Mesenchymal stem cell (in vitro differentiated cells and primary cell): ENCODE measurements around the gene MRPS2.

Source experiments
- DNase-seq: peaks from one replicate; pipeline ENCODE4 v3.0.0-alpha.2; 2013
- H2AFZ ChIP-seq: one replicate; pipeline ENCODE4 v1.6.1; 2013; ENCODE audit warnings: low read depth, mild to moderate bottlenecking, control low read depth, inconsistent platforms, low read length, moderate library complexity
- H2AK5ac ChIP-seq: 2 replicates; pipeline ENCODE4 v1.6.1; 2013; ENCODE audit warnings: low read length, moderate library complexity, mild to moderate bottlenecking, inconsistent platforms; ENCODE audit not compliant: severe bottlenecking
- H2BK120ac ChIP-seq: one replicate; pipeline ENCODE4 v1.6.1; 2013; ENCODE audit warnings: low read depth, mild to moderate bottlenecking, inconsistent platforms, low read length, moderate library complexity
- H2BK12ac ChIP-seq, 2 experiments: one replicate each; pipeline ENCODE4 v1.6.1; 2013; ENCODE audit warnings: inconsistent platforms in 2 of 2, low read length in 2 of 2, mild to moderate bottlenecking in 2 of 2, moderate library complexity in 2 of 2, control low read depth in 1 of 2
- H2BK15ac ChIP-seq: one replicate; pipeline ENCODE4 v1.6.1; 2013; ENCODE audit warnings: mild to moderate bottlenecking, low read depth, inconsistent platforms; ENCODE audit not compliant: poor library complexity, severe bottlenecking
- H2BK5ac ChIP-seq: 2 replicates; pipeline ENCODE4 v1.6.1; 2013; ENCODE audit warnings: low read depth, mild to moderate bottlenecking, low read length, control low read depth, inconsistent platforms; ENCODE audit not compliant: poor library complexity, severe bottlenecking
- H3K14ac ChIP-seq, 2 experiments: one replicate each; pipeline ENCODE4 v1.6.1; 2013; ENCODE audit warnings: inconsistent platforms in 2 of 2, low read length in 2 of 2, control low read depth in 1 of 2, mild to moderate bottlenecking in 1 of 2, moderate library complexity in 1 of 2
- H3K18ac ChIP-seq, 2 experiments: one replicate each; pipeline ENCODE4 v1.6.1; 2013; ENCODE audit warnings: inconsistent platforms in 2 of 2, low read length in 2 of 2, control low read depth in 1 of 2, low read depth in 1 of 2, mild to moderate bottlenecking in 1 of 2
- H3K23ac ChIP-seq, 2 experiments: one replicate each; pipeline ENCODE4 v1.6.1; 2013; ENCODE audit warnings: inconsistent platforms in 2 of 2, low read length in 2 of 2, mild to moderate bottlenecking in 2 of 2, moderate library complexity in 2 of 2, control low read depth in 1 of 2
- H3K27ac ChIP-seq: 2 replicates; pipeline ENCODE4 v1.5.1; 2013; ENCODE audit warnings: mild to moderate bottlenecking, moderate library complexity, low read length, control low read depth, inconsistent platforms; ENCODE audit not compliant: poor library complexity, severe bottlenecking
- H3K27me3 ChIP-seq, 2 experiments: 2 replicates each; pipeline versions ENCODE4 v1.6.1 to v1.7.0; 2013; ENCODE audit warnings: low read length in 2 of 2, mild to moderate bottlenecking in 2 of 2, moderate library complexity in 2 of 2, control low read depth in 1 of 2, inconsistent platforms in 1 of 2; ENCODE audit not compliant: control insufficient read depth in 1 of 2, insufficient read depth in 1 of 2
- H3K36me3 ChIP-seq, 2 experiments: 2 replicates each; pipeline versions ENCODE4 v1.6.1 to v1.7.0; 2013; ENCODE audit warnings: low read length in 2 of 2, control low read depth in 1 of 2, inconsistent platforms in 1 of 2, low read depth in 1 of 2, mild to moderate bottlenecking in 1 of 2; ENCODE audit not compliant: insufficient read depth in 2 of 2, control insufficient read depth in 1 of 2
- H3K4ac ChIP-seq, 2 experiments: one replicate each; pipeline ENCODE4 v1.6.1; 2013; ENCODE audit warnings: inconsistent platforms in 2 of 2, low read length in 2 of 2, mild to moderate bottlenecking in 2 of 2, moderate library complexity in 2 of 2, control low read depth in 1 of 2, low read depth in 1 of 2
- H3K4me1 ChIP-seq: 2 replicates; pipeline ENCODE4 v1.6.1; 2013; ENCODE audit warnings: low read depth, low read length, control low read depth; ENCODE audit not compliant: control insufficient read depth, insufficient read depth
- H3K4me2 ChIP-seq: 2 replicates; pipeline ENCODE4 v1.6.1; 2013; ENCODE audit warnings: low read length, mild to moderate bottlenecking, inconsistent platforms; ENCODE audit not compliant: poor library complexity, severe bottlenecking
- H3K4me3 ChIP-seq, 2 experiments: 2 replicates each; pipeline versions ENCODE4 v1.5.1 to v1.7.0; 2013; ENCODE audit warnings: low read length in 2 of 2, mild to moderate bottlenecking in 2 of 2, control low read depth in 1 of 2, low read depth in 1 of 2; ENCODE audit not compliant: insufficient read depth in 1 of 2
- H3K79me1 ChIP-seq: replicated peaks from 2 replicates; pipeline ENCODE4 v1.6.1; 2013; ENCODE audit warnings: mild to moderate bottlenecking, control low read depth, low read length, inconsistent platforms; ENCODE audit not compliant: poor library complexity, severe bottlenecking
- H3K9ac ChIP-seq: 2 replicates; pipeline ENCODE4 v1.7.0; 2013; ENCODE audit warnings: mild to moderate bottlenecking, low read length, moderate library complexity
- H3K9me3 ChIP-seq: 2 replicates; pipeline ENCODE4 v1.7.0; 2013; ENCODE audit warnings: mild to moderate bottlenecking, low read length; ENCODE audit not compliant: control insufficient read depth
- H4K8ac ChIP-seq: one replicate; pipeline ENCODE4 v1.6.1; 2013; ENCODE audit warnings: inconsistent platforms, mild to moderate bottlenecking, low read length, moderate library complexity
- H4K91ac ChIP-seq: one replicate; pipeline ENCODE4 v1.6.1; 2013; ENCODE audit warnings: mild to moderate bottlenecking, low read length, inconsistent platforms
- WGBS: methylation state at CpG from one replicate; pipeline ENCODE4 v1.1.7; 2013; ENCODE audit warnings: mixed read lengths; 5-methylcytosine and 5-hydroxymethylcytosine counted together

MRPS2 gene

GRCh38 chr9:135550344-135550918 is 49.9 kb downstream of the MRPS2 start:
- H3K14ac ChIP-seq = no peak overlapping the region
- H3K79me1 ChIP-seq = no peaks in the 10 kb centered on the region
- no peak overlapping the region for H3K23ac ChIP-seq
- no peaks in the 10 kb centered on the region for H3K4me1 ChIP-seq
- H2BK120ac ChIP-seq = no peak overlapping the region
- no peak overlapping the region for H3K9ac ChIP-seq
- H3K4ac ChIP-seq = no peak overlapping the region
- H3K18ac ChIP-seq = no peak overlapping the region
- H3K36me3 ChIP-seq = no peaks in the 10 kb centered on the region
- no peak overlapping the region for H2BK12ac ChIP-seq
- H3K27ac ChIP-seq = no peak overlapping the region
- no peak overlapping the region for H4K91ac ChIP-seq
- H3K9me3 ChIP-seq = no peaks in the 10 kb centered on the region
- H2BK15ac ChIP-seq = no peak overlapping the region
- WGBS = 85% methylated on average over 16 of the region's 17 CpGs
- H2AK5ac ChIP-seq = no peak overlapping the region
- no peak overlapping the region for H2AFZ ChIP-seq
- H3K4me2 ChIP-seq = no peak overlapping the region
- H4K8ac ChIP-seq = no peak overlapping the region
- H3K4me3 ChIP-seq = no peak overlapping the region
- no peak for DNase-seq
- no peak overlapping the region for H2BK5ac ChIP-seq
- H3K27me3 ChIP-seq = peaks cover 0 to 25% of the 10 kb centered on the region in 2 experiments

GRCh38 chr9:135551031-135551430 is 50.5 kb downstream of the MRPS2 start:
- Histone ChIP-seq H3K4me1 (no peaks in the 10 kb centered on the region), H2AK5ac (no peak overlapping the region), H2BK15ac (no peak overlapping the region), H3K4ac (no peak overlapping the region), H3K36me3 (no peaks in the 10 kb centered on the region), H2BK120ac (no peak overlapping the region), H4K8ac (no peak overlapping the region), H3K23ac (no peak overlapping the region), H3K9ac (no peak overlapping the region), H2BK5ac (no peak overlapping the region), H3K18ac (no peak overlapping the region), H2BK12ac (no peak overlapping the region), H3K27ac (no peak overlapping the region), H4K91ac (no peak overlapping the region), H3K9me3 (no peaks in the 10 kb centered on the region), H3K4me2 (no peak overlapping the region), H3K27me3 (peaks cover 0 to 25% of the 10 kb centered on the region in 2 experiments), H3K14ac (no peak overlapping the region), H2AFZ (no peak overlapping the region), H3K4me3 (no peak overlapping the region), H3K79me1 (no peaks in the 10 kb centered on the region)
- no peak for DNase-seq
- WGBS = 92% methylated on average over 14 of the region's 14 CpGs

DNA sequence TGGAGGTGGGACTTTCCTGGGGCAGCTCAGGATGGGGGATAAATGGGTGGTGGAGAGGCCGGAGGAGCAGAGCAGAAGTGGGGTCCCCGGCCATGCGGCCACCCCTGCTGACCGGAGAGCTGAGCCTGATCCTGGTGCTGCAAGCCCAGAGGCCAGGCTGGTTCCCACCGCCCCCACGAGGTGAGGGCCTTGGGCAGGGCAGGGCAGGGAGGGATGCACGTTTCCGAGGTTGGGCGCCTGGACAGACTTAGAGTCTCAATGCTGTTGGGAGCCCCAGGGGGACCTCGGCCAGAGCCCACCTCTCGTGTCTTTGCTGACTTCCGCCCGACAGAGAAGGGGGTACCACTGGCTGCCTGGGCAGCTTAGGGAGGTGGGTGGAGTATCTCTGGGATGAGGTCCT is 51.0 kb downstream of the MRPS2 start:
- Histone ChIP-seq H3K79me1 (no peaks in the 10 kb centered on the region), H3K4me1 (no peaks in the 10 kb centered on the region), H3K9me3 (no peaks in the 10 kb centered on the region), H2BK15ac (no peak overlapping the region), H4K91ac (no peak overlapping the region), H3K4ac (no peak overlapping the region), H2AK5ac (no peak overlapping the region), H3K18ac (no peak overlapping the region), H2BK5ac (no peak overlapping the region), H3K27ac (no peak overlapping the region), H3K23ac (no peak overlapping the region), H3K27me3 (peaks cover 0 to 25% of the 10 kb centered on the region in 2 experiments), H2BK12ac (no peak overlapping the region), H3K4me2 (no peak overlapping the region), H3K9ac (no peak overlapping the region), H2BK120ac (no peak overlapping the region), H3K4me3 (no peak overlapping the region), H2AFZ (no peak overlapping the region), H4K8ac (no peak overlapping the region), H3K36me3 (no peaks in the 10 kb centered on the region), H3K14ac (no peak overlapping the region)
- DNase-seq = no peak
- WGBS = 91% methylated on average over 13 of the region's 13 CpGs

- 79% methylated on average over 17 of the region's 18 CpGs for WGBS
- H2BK15ac ChIP-seq = no peak overlapping the region
- H2BK5ac ChIP-seq = no peak overlapping the region
Measured at GRCh38 chr9:135552021-135552697, 51.7 kb downstream of the MRPS2 start.

More at GRCh38 chr9:135552021-135552697, 51.7 kb downstream of the MRPS2 start:
- Histone ChIP-seq H4K8ac (no peak overlapping the region), H2AFZ (no peak overlapping the region), H4K91ac (no peak overlapping the region), H3K4me1 (no peaks in the 10 kb centered on the region), H3K23ac (no peak overlapping the region), H3K27ac (no peak overlapping the region), H3K14ac (no peak overlapping the region), H3K4ac (no peak overlapping the region), H3K18ac (no peak overlapping the region), H3K4me2 (no peak overlapping the region), H3K4me3 (no peak overlapping the region), H3K79me1 (no peaks in the 10 kb centered on the region), H2BK12ac (no peak overlapping the region), H3K27me3 (peaks cover 0 to 25% of the 10 kb centered on the region in 2 experiments), H2AK5ac (no peak overlapping the region), H2BK120ac (peak overlapping the region; percentile 19), H3K9me3 (no peaks in the 10 kb centered on the region), H3K9ac (no peak overlapping the region), H3K36me3 (no peaks in the 10 kb centered on the region)
- no peak for DNase-seq
